Uterus (tissue), 2 donors: ENCODE results near the gene C4orf50.

Experiments used
- CTCF ChIP-seq, 4 experiments: fragments of 200-600 bp in 2 of 4; fragments of 450-650 bp in 2 of 4; sonication (generic) in 2 of 4; IDR thresholded peaks; one replicate each; pipeline ENCODE4 v1.5.1; 2016 to 2019; ENCODE audit warnings: antibody characterized with exemption in 4 of 4, mild to moderate bottlenecking in 2 of 4, moderate library complexity in 1 of 4
- POLR2A ChIP-seq, 2 donors: fragments of 450-650 bp; IDR thresholded peaks; one replicate each; pipeline ENCODE4 v1.6.1; 2016; ENCODE audit warnings: antibody characterized with exemption in 2 of 2, mild to moderate bottlenecking in 1 of 2, moderate library complexity in 1 of 2

GRCh38 chr4:5893591-5893990 is 124.6 kb downstream of the C4orf50 start:
- TF ChIP-seq CTCF (IDR thresholded peaks at IDR 0.05) (no peak), POLR2A (IDR thresholded peaks at IDR 0.05) (no peak)
